Measurements from ENCODE around the gene OR7A17. TPM values are rescaled to one million over a fixed set of nuclear protein-coding genes. Genes with fewer than 3 reads are reported as not detected.

The OR7A17 gene
- total RNA-seq: not detected in 2 replicates
- not detected in 2 replicates for polyA plus RNA-seq
- polyA plus RNA-seq (2011; cell fraction: cytosol; rRNA removed): not detected in 2 replicates
- not detected in 2 replicates for polyA plus RNA-seq (2011; cell fraction: nucleus; rRNA removed)
- polyA plus RNA-seq (2012): not detected in 2 replicates
- not detected in 2 replicates for polyA minus RNA-seq
- polyA minus RNA-seq (2011; cell fraction: cytosol; rRNA and poly(A)+ RNA removed): not detected
- polyA minus RNA-seq (2011; cell fraction: nucleus; rRNA and poly(A)+ RNA removed): not detected in 2 replicates
- not detected for Bru-seq, nascent RNA
- BruChase-seq, experiment 1, labeled RNA remaining after a 6-hour chase: not detected
- not detected for BruChase-seq, experiment 2, labeled RNA remaining after a 2-hour chase
- long read RNA-seq: 0 reads

- POLR2A ChIA-PET: no interaction called here
- no peaks in the 10 kb centered on the region for H3K9me1 ChIP-seq (replicated peaks; ENCODE audit: control insufficient read depth, extremely low read depth, insufficient read depth, low read length)
- CTCF ChIA-PET: interaction anchor here (0.6 to 3.3 kb wide), 2 partner anchors 90 to 312 kb away, joined by 3 to 12 read pairs; no protein-coding TSS in a partner anchor
- H4K20me1 ChIP-seq (replicated peaks; ENCODE audit: control insufficient read depth, extremely low read depth, insufficient read depth, low read length): no peaks in the 10 kb centered on the region
- H3K27ac ChIP-seq (ENCODE audit: insufficient read depth, low read depth, low read length): no peak within 1 kb of the TSS
- no peak within 1 kb of the TSS for H3K4me3 ChIP-seq (replicated peaks in 1 of 3; ENCODE audit: insufficient read depth in 1 of 3, low read depth in 1 of 3, low read length in 3 of 3)
- FAIRE-seq (no peak), DNase-seq (ENCODE audit: low read depth, low spot score) (no peak)
- no TSS peak for BruUV-seq (replicated peaks)
- H3K27me3 ChIP-seq (ENCODE audit: control insufficient read depth in 2 of 2, insufficient read depth in 2 of 2, low read length in 2 of 2): peaks cover 0 to under 1% of the 10 kb centered on the region in 2 experiments
- intact Hi-C loops (cut with micrococcal nuclease): no loop called here
- TF ChIP-seq FOS (IDR thresholded peaks at IDR 0.05; ENCODE audit: borderline replicate concordance, insufficient read depth, low read length) (no peak), MYC (IDR thresholded peaks at IDR 0.05; ENCODE audit: low read depth, low read length) (no peak), MAX (IDR thresholded peaks at IDR 0.05; ENCODE audit: insufficient read depth, insufficient read length) (no peak), POLR2A (IDR thresholded peaks at IDR 0.05; ENCODE audit: low read depth, low read length) (no peak), POLR2AphosphoS5 (IDR thresholded peaks at IDR 0.05; ENCODE audit: insufficient read depth, low read depth, low read length) (no peak), EZH2 (IDR thresholded peaks at IDR 0.05; ENCODE audit: borderline replicate concordance, low read depth, low read length, severe bottlenecking) (no peak), GATA2 (IDR thresholded peaks at IDR 0.05; ENCODE audit: insufficient read depth, insufficient read length, low read depth, low read length) (no peak), CTCF (IDR thresholded peaks at IDR 0.05; ENCODE audit: extremely low read depth in 1 of 2, insufficient read depth in 1 of 2, low read depth in 1 of 2, low read length in 2 of 2) (no peak), JUN (IDR thresholded peaks at IDR 0.05; ENCODE audit: borderline replicate concordance, insufficient read depth, insufficient read length, low read depth) (no peak)
- no peaks in the 10 kb centered on the region for H3K9me3 ChIP-seq (replicated peaks; ENCODE audit: control insufficient read depth, insufficient read depth, low read length)
- dilution Hi-C loops (cut with MboI; ENCODE audit: extremely low pct_ligation_motif_present, low sequenced_read_pairs): no loop called here
- no peak within 1 kb of the TSS for H3K9ac ChIP-seq (replicated peaks; ENCODE audit: extremely low read depth, insufficient read depth, low read length)
- H3K4me1 ChIP-seq (ENCODE audit: control insufficient read depth, extremely low read depth, insufficient read depth, low read length): no peaks in the 10 kb centered on the region
- H3K36me3 ChIP-seq (ENCODE audit: control insufficient read depth in 2 of 2, extremely low read depth in 1 of 2, insufficient read depth in 2 of 2, low read length in 2 of 2): no peaks in the 10 kb centered on the region
- no peak within 1 kb of the TSS for H3K4me2 ChIP-seq (ENCODE audit: insufficient read depth, low read length)
- no peak within 1 kb of the TSS for H2AFZ ChIP-seq (ENCODE audit: low read depth, low read length)
- no peaks in the 10 kb centered on the region for H3K79me2 ChIP-seq (ENCODE audit: control insufficient read depth, insufficient read depth, low read length)
Measured at GRCh38 chr19:14886032-14886431, at the start of gene OR7A17. TSS of gene OR7A17 (minus strand) at chr19:14886132. CDS start at chr19:14881355, 4,777 bp downstream.
